Trophoblast cell (in vitro differentiated cells and primary cell): ENCODE results near the gene CCNO.

Source experiments
- DNase-seq, 2 donors: peaks; one replicate each; pipeline ENCODE4 v3.0.0-alpha.2; 2016
- H2AFZ ChIP-seq: 2 replicates; pipeline ENCODE4 v1.6.1; 2013; ENCODE audit warnings: low read length, moderate library complexity, mild to moderate bottlenecking; ENCODE audit not compliant: insufficient read depth, poor library complexity
- H2AK5ac ChIP-seq: 2 replicates; pipeline ENCODE4 v1.6.1; 2013; ENCODE audit warnings: mild to moderate bottlenecking, low read length
- H2BK120ac ChIP-seq: 2 replicates; pipeline ENCODE4 v1.6.1; 2013; ENCODE audit warnings: low read length, mild to moderate bottlenecking, moderate library complexity; ENCODE audit not compliant: insufficient read depth, poor library complexity
- H2BK12ac ChIP-seq: 2 replicates; pipeline ENCODE4 v1.6.1; 2013; ENCODE audit warnings: mild to moderate bottlenecking, low read length, moderate library complexity
- H2BK5ac ChIP-seq: 2 replicates; pipeline ENCODE4 v1.6.1; 2013; ENCODE audit warnings: low read length, low read depth, moderate library complexity, mild to moderate bottlenecking; ENCODE audit not compliant: poor library complexity
- H3K14ac ChIP-seq: 2 replicates; pipeline ENCODE4 v1.6.1; 2013; ENCODE audit warnings: mild to moderate bottlenecking, low read length
- H3K18ac ChIP-seq: 2 replicates; pipeline ENCODE4 v1.6.1; 2013; ENCODE audit warnings: mild to moderate bottlenecking, low read length
- H3K23ac ChIP-seq: 2 replicates; pipeline ENCODE4 v1.6.1; 2013; ENCODE audit warnings: low read length
- H3K27ac ChIP-seq: 2 replicates; pipeline ENCODE4 v1.5.1; 2013; ENCODE audit warnings: low read depth, mild to moderate bottlenecking, inconsistent platforms, low read length, moderate library complexity
- H3K27me3 ChIP-seq: 2 replicates; pipeline ENCODE4 v1.6.1; 2013; ENCODE audit warnings: inconsistent platforms, mild to moderate bottlenecking, low read length, moderate library complexity; ENCODE audit not compliant: insufficient read depth
- H3K36me3 ChIP-seq, 2 experiments: 1 replicate in 1 of 2; 2 replicates in 1 of 2; pipeline ENCODE4 v1.6.1; 2013; ENCODE audit warnings: low read length in 2 of 2, mild to moderate bottlenecking in 2 of 2, moderate library complexity in 1 of 2; ENCODE audit not compliant: insufficient read depth in 2 of 2, control insufficient read depth in 1 of 2
- H3K4ac ChIP-seq: 2 replicates; pipeline ENCODE4 v1.6.1; 2013; ENCODE audit warnings: low read depth, mild to moderate bottlenecking, low read length, moderate library complexity
- H3K4me1 ChIP-seq, 2 experiments: 1 replicate in 1 of 2; 2 replicates in 1 of 2; pipeline ENCODE4 v1.6.1; 2013; ENCODE audit warnings: low read length in 2 of 2, mild to moderate bottlenecking in 2 of 2, moderate library complexity in 1 of 2; ENCODE audit not compliant: insufficient read depth in 2 of 2, control insufficient read depth in 1 of 2
- H3K4me2 ChIP-seq: 2 replicates; pipeline ENCODE4 v1.6.1; 2013; ENCODE audit warnings: inconsistent platforms, mild to moderate bottlenecking, low read length, moderate library complexity
- H3K4me3 ChIP-seq: 2 replicates; pipeline ENCODE4 v1.5.1; 2013; ENCODE audit warnings: mild to moderate bottlenecking, low read depth, low read length, inconsistent platforms
- H3K79me1 ChIP-seq: one replicate; pipeline ENCODE4 v1.6.1; 2013; ENCODE audit warnings: low read length
- H3K79me2 ChIP-seq: 2 replicates; pipeline ENCODE4 v1.6.1; 2013; ENCODE audit warnings: low read length, mild to moderate bottlenecking; ENCODE audit not compliant: control insufficient read depth, insufficient read depth, poor library complexity
- H3K9ac ChIP-seq: 2 replicates; pipeline ENCODE4 v1.6.1; 2013; ENCODE audit warnings: mild to moderate bottlenecking, low read length
- H3K9me3 ChIP-seq: 2 replicates; pipeline ENCODE4 v1.6.1; 2013; ENCODE audit warnings: low read depth, mild to moderate bottlenecking, control low read depth, inconsistent platforms, low read length; ENCODE audit not compliant: insufficient read depth
- H4K12ac ChIP-seq: 2 replicates; pipeline ENCODE4 v1.6.1; 2013; ENCODE audit warnings: low read depth, mild to moderate bottlenecking, low read length, moderate library complexity
- H4K8ac ChIP-seq: 2 replicates; pipeline ENCODE4 v1.6.1; 2013; ENCODE audit warnings: low read depth, mild to moderate bottlenecking, low read length, moderate library complexity
- H4K91ac ChIP-seq: one replicate; pipeline ENCODE4 v1.6.1; 2013; ENCODE audit warnings: low read depth, mild to moderate bottlenecking, low read length, moderate library complexity
- WGBS: extraction: QIAGEN DNeasy Blood & Tissue Kit; methylation state at CpG from one replicate; pipeline ENCODE4 v1.1.7; 2013; ENCODE audit warnings: missing lambda C conversion rate; ENCODE audit not compliant: insufficient read length, insufficient coverage; ENCODE audit errors: extremely low coverage; 5-methylcytosine and 5-hydroxymethylcytosine counted together

The CCNO gene

DNA sequence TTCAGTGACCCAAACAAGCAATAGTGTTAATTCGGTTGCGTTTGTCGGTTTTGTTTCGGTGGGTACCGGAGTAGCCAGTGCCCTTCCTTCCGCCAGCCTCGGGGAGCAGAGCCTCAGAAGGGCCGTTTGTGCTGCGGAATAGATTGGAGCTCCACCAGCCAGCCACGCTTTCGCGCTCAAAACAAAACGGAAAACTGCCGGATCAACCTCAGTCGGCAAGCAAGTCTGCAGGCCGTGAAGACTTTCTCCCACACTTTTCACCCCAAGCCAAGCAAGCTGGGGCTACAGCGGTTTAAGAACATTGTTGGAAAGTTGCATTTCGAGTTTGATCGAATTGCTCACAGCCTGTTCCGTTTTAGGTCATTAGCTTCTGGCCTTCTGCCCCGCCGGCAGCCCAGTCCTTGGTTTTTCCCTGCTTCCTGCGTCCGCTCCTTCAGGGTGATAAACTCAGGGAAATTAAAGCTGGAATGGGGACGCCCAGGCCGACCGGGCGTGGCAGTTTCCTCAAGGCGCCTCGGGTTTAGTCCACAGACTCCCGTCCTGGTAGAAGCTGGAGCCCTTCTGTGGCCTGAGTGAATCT, 803 bp upstream of the CCNO start:
- WGBS = no CpG with 5 or more reads among the region's 31 CpGs
- Histone ChIP-seq H2AK5ac (no peak overlapping the region), H4K91ac (no peak overlapping the region)

DNA sequence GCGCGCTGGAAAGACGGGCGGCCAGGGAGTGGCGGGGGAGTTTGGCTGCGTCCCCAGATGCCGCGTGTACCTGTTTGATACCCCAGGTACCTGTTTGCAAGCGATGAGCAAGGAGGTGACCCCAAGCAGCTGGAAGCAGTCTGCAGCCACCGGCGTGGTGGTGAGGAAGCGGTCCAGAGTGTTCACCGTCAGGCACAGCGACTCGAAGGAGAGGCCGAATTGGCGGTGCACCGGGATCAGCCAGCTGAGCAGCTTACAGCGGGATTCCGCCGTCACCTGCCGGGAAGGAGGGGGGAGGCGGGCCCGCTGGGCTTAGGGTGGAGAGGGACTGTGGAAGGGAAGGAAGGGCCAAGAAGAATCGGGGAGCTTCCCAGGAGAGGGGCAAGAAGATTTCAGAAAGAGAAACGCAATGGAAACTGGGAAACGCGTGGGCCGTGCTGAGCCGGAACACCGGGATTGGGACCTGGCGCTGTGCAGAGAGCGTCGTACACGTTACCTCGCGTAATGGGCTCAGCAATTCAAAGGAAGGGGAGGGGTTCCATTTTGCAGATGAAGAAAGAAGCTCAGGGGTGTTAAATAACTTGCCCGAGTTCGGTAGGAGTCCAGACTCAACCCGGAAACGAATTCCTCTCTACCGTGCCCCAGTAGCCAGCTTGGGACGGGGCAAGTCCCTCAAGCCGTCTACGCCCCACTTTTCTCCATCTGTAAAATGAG, 980 bp downstream of the CCNO start:
- no peak overlapping the region for H2AK5ac ChIP-seq

More for the DNA sequence above, 803 bp upstream of the CCNO start:
- Histone ChIP-seq H2AFZ (no peak overlapping the region), H3K18ac (no peak overlapping the region), H3K36me3 (no peaks in the 10 kb centered on the region), H3K4ac (no peak overlapping the region), H3K79me1 (no peaks in the 10 kb centered on the region), H3K23ac (no peak overlapping the region), H2BK5ac (no peak overlapping the region), H3K27me3 (peaks cover 44% of the 10 kb centered on the region), H2BK12ac (no peak overlapping the region), H3K14ac (no peak overlapping the region), H4K8ac (no peak overlapping the region), H3K79me2 (no peaks in the 10 kb centered on the region), H3K9me3 (peaks cover 2% of the 10 kb centered on the region), H4K12ac (no peak overlapping the region), H3K4me2 (peak overlapping the region; percentile 94), H3K4me1 (peaks cover 11 to 18% of the 10 kb centered on the region in 2 experiments), H3K4me3 (peak overlapping the region; percentile 67), H3K27ac (no peak overlapping the region), H3K9ac (no peak overlapping the region), H2BK120ac (no peak overlapping the region)
- DNase-seq = peak in 1 of 2 donors; percentile 26

DNA sequence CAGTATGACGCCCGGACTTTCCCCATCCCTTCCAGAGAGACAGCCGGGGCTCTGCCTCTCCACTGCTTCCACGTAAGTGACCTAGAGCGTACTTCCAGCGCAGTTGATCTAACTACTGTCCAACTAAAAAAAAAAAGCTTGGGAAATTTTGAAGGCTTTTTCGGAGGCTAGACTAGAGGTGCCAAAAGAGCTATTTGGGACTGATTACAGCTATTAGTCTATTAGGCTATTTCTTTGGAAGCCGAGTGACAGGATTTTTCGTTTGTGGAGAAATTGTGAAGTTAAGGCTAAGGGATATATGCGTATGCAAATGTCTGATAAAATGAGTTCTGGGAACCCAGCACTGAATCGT, 1.5 kb downstream of the CCNO start:
- no peak overlapping the region for H3K14ac ChIP-seq
- no peak overlapping the region for H2BK120ac ChIP-seq
- H3K23ac ChIP-seq = no peak overlapping the region
- H3K36me3 ChIP-seq = no peaks in the 10 kb centered on the region
- no peak overlapping the region for H3K27ac ChIP-seq
- no peaks in the 10 kb centered on the region for H3K9me3 ChIP-seq
- no peak overlapping the region for H4K12ac ChIP-seq
- no CpG with 5 or more reads among the region's 11 CpGs for WGBS
- no peak overlapping the region for H2AFZ ChIP-seq
- no peak overlapping the region for H3K18ac ChIP-seq
- H4K8ac ChIP-seq = no peak overlapping the region
- H3K27me3 ChIP-seq = peaks cover 64% of the 10 kb centered on the region
- H4K91ac ChIP-seq = no peak overlapping the region
- H3K4me3 ChIP-seq = peak overlapping the region; percentile 8
- H2AK5ac ChIP-seq = no peak overlapping the region
- no peaks in the 10 kb centered on the region for H3K79me2 ChIP-seq
- peak overlapping the region; percentile 94 for H3K4me2 ChIP-seq
- DNase-seq = no peak
- no peak overlapping the region for H3K9ac ChIP-seq
- H3K4ac ChIP-seq = no peak overlapping the region
- peaks cover 14 to 25% of the 10 kb centered on the region in 2 experiments for H3K4me1 ChIP-seq
- no peak overlapping the region for H2BK12ac ChIP-seq
- H3K79me1 ChIP-seq = no peaks in the 10 kb centered on the region
- H2BK5ac ChIP-seq = no peak overlapping the region

More for the DNA sequence above, 980 bp downstream of the CCNO start:
- no peak overlapping the region for H4K8ac ChIP-seq
- no peak overlapping the region for H3K23ac ChIP-seq
- no peak overlapping the region for H3K4ac ChIP-seq
- H4K12ac ChIP-seq = no peak overlapping the region
- H3K4me2 ChIP-seq = peak overlapping the region; percentile 94
- H3K79me2 ChIP-seq = no peaks in the 10 kb centered on the region
- DNase-seq = peak in 1 of 2 donors; percentile 48
- no peak overlapping the region for H2BK120ac ChIP-seq
- H3K14ac ChIP-seq = no peak overlapping the region
- peaks cover 11 to 21% of the 10 kb centered on the region in 2 experiments for H3K4me1 ChIP-seq
- WGBS = no CpG with 5 or more reads among the region's 45 CpGs
- H3K18ac ChIP-seq = no peak overlapping the region
- H3K9ac ChIP-seq = no peak overlapping the region
- peak overlapping the region; percentile 67 for H3K4me3 ChIP-seq
- no peak overlapping the region for H2BK5ac ChIP-seq
- H2BK12ac ChIP-seq = no peak overlapping the region
- H2AFZ ChIP-seq = peak overlapping the region; percentile 89
- H3K9me3 ChIP-seq = peaks cover under 1% of the 10 kb centered on the region
- no peak overlapping the region for H3K27ac ChIP-seq
- H3K79me1 ChIP-seq = no peaks in the 10 kb centered on the region
- peaks cover 61% of the 10 kb centered on the region for H3K27me3 ChIP-seq
- H4K91ac ChIP-seq = no peak overlapping the region
- H3K36me3 ChIP-seq = no peaks in the 10 kb centered on the region

DNA sequence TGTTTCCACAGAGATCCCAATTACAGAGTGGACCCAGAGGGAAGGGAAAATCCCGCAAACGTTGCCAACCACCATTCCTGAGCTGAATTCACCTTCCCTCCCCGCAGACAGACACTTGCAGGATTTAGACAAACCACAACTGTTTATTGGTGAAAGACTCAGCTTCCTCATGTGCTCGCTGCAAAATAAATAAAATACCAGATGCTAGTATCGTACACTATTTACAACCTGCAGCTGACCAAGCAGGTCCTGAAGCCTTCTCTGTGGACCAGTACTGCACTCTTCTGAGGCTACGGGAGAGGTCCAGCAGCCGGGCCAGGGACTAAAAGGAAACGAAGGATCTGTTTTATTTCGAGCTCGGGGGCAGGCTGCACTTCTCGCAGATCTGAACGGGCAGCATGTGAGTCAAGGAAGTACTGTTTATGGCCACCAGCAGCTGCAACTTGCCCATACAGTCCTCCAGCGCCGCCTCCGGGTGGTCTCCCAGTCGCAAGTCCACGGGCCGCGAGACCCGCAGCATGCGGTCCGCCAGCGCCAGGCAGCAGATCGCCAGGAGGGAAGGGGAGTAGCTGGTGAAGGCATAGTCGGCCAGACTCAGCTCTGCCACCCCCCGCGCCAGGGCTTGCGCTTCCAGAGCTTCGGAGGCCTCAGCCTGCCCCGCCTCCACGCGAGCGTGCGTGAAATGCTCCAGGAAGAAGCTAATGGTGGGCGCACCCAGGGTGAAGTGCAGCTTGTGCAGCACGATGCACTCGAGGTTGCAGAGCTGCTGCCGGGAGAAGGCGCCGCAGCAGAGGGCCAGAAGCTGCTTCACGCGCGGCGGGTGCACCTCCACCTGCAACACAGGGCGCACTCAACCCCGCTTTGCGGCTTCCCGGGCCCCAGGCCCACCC, 2.1 kb downstream of the CCNO start:
- Histone ChIP-seq H2AFZ (no peak overlapping the region), H3K4me3 (no peak overlapping the region), H3K9ac (no peak overlapping the region), H3K27ac (no peak overlapping the region), H3K27me3 (peaks cover 70% of the 10 kb centered on the region), H2BK5ac (no peak overlapping the region), H3K14ac (no peak overlapping the region), H3K18ac (no peak overlapping the region), H3K4ac (no peak overlapping the region), H3K79me1 (no peaks in the 10 kb centered on the region), H4K12ac (no peak overlapping the region), H3K4me2 (peak overlapping the region; percentile 52), H3K23ac (no peak overlapping the region), H3K4me1 (peaks cover 18 to 29% of the 10 kb centered on the region in 2 experiments), H2AK5ac (no peak overlapping the region), H2BK12ac (no peak overlapping the region), H3K79me2 (no peaks in the 10 kb centered on the region), H2BK120ac (no peak overlapping the region), H4K8ac (no peak overlapping the region), H3K36me3 (no peaks in the 10 kb centered on the region), H4K91ac (no peak overlapping the region), H3K9me3 (peaks cover 2% of the 10 kb centered on the region)
- peak in 1 of 2 donors; percentile 18 for DNase-seq
- WGBS = no CpG with 5 or more reads among the region's 48 CpGs
